ENCODE data around the gene YES1. TPM values are rescaled to one million over a fixed set of nuclear protein-coding genes. Genes with fewer than 3 reads are reported as not detected.

YES1 gene
- total RNA-seq, 2 donors from 2014 or later: 88.5 to 116 TPM

DNA sequence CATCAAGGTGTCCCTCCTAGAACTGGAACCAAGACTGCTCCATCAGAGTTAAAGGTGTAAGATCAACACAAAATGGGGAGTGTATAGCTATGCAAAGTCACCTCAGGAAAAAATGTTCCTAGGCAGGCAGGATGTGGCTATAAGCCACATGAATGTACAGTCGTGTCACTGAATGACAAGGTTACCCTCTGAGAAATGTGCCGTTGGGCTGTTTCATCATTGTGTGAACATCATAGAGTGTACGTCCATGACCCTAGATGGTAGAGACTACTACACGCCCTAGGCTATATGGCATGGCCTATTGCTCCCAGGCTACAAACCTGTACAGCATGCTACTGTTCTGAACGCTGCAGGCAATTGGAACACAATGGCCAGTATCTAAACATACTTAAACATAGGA, 130.1 kb downstream of the YES1 start:
- intact Hi-C loops (cut with DNase I): no loop called here
- H3K9me3 ChIP-seq: no peaks in the 10 kb centered on the region
- no peak overlapping the region for H3K4me3 ChIP-seq
- no peaks in the 10 kb centered on the region for H3K36me3 ChIP-seq
- WGBS: 88% methylated on average over 5 of the region's 5 CpGs
- H3K27me3 ChIP-seq (replicated peaks; ENCODE audit: insufficient read depth): no peaks in the 10 kb centered on the region
- DNase-seq (ENCODE audit: low spot score): no peak
- TF ChIP-seq, protein P1, sequence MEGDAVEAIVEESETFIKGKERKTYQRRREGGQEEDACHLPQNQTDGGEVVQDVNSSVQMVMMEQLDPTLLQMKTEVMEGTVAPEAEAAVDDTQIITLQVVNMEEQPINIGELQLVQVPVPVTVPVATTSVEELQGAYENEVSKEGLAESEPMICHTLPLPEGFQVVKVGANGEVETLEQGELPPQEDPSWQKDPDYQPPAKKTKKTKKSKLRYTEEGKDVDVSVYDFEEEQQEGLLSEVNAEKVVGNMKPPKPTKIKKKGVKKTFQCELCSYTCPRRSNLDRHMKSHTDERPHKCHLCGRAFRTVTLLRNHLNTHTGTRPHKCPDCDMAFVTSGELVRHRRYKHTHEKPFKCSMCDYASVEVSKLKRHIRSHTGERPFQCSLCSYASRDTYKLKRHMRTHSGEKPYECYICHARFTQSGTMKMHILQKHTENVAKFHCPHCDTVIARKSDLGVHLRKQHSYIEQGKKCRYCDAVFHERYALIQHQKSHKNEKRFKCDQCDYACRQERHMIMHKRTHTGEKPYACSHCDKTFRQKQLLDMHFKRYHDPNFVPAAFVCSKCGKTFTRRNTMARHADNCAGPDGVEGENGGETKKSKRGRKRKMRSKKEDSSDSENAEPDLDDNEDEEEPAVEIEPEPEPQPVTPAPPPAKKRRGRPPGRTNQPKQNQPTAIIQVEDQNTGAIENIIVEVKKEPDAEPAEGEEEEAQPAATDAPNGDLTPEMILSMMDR (IDR thresholded peaks at IDR 0.05): no peak
- TF ChIP-seq POLR2A (IDR thresholded peaks at IDR 0.05) (no peak), POLR2AphosphoS5 (IDR thresholded peaks at IDR 0.05) (no peak)
- no peak overlapping the region for H3K27ac ChIP-seq
- no peaks in the 10 kb centered on the region for H3K4me1 ChIP-seq (replicated peaks)

DNA sequence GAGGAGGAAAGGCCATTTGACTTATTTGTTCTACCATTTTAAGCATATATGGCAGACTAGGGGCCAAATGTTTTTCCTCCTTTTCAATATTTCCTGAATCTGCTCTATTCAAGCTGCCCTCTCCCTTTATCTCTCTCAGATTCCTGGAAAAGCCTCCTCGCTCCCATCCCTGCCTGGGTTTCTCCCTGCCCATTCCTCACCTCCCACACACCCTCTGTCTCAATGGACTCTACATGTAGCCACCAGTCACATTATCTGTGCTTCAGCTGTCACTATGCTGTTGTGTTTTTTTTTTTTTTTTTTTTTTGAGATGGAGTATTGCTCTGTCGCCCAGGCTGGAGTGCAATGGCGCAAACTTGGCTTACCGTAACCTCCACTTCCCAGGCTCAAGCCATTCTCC, 131.7 kb downstream of the YES1 start:
- TF ChIP-seq POLR2AphosphoS5 (IDR thresholded peaks at IDR 0.05) (no peak), POLR2A (IDR thresholded peaks at IDR 0.05) (no peak)
- TF ChIP-seq, protein P1 (IDR thresholded peaks at IDR 0.05): no peak
- H3K9me3 ChIP-seq: no peaks in the 10 kb centered on the region
- over 99% methylated on average over 4 of the region's 4 CpGs for WGBS
- H3K36me3 ChIP-seq: no peaks in the 10 kb centered on the region
- H3K4me1 ChIP-seq (replicated peaks): no peaks in the 10 kb centered on the region
- H3K27me3 ChIP-seq (replicated peaks; ENCODE audit: insufficient read depth): no peaks in the 10 kb centered on the region
- no peak overlapping the region for H3K27ac ChIP-seq
- H3K4me3 ChIP-seq: no peak overlapping the region
- no peak for DNase-seq (ENCODE audit: low spot score)
- intact Hi-C loops (cut with DNase I): no loop called here

DNA sequence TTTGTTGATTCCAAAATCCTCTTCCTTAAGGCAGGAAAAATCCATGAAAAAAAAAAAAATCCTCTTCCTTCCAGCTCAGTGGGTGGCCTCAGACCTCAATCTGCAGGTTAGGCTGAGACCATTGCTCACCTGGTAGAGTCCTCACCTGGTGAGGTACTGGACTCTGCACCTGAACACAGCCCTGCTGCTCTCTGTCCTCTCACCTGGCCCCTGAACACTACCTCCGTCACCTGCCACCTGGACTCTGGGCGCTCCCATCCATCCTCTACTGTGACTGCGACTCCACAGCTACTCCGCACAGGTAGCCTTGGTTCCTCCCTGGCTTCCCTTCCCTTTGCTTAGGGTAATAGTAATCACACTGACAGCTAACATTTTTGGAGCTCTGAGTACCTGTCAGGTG, 132.5 kb downstream of the YES1 start:
- H3K4me3 ChIP-seq: no peak overlapping the region
- H3K9me3 ChIP-seq: no peaks in the 10 kb centered on the region
- no peaks in the 10 kb centered on the region for H3K4me1 ChIP-seq (replicated peaks)
- no peaks in the 10 kb centered on the region for H3K27me3 ChIP-seq (replicated peaks; ENCODE audit: insufficient read depth)
- DNase-seq (ENCODE audit: low spot score): no peak
- no peak overlapping the region for H3K27ac ChIP-seq
- intact Hi-C loops (cut with DNase I): no loop called here
- no peaks in the 10 kb centered on the region for H3K36me3 ChIP-seq
- WGBS: 100% methylated on average over 4 of the region's 4 CpGs
- TF ChIP-seq POLR2A (IDR thresholded peaks at IDR 0.05) (no peak), POLR2AphosphoS5 (IDR thresholded peaks at IDR 0.05) (no peak)
- TF ChIP-seq, protein P1 (IDR thresholded peaks at IDR 0.05): no peak

DNA sequence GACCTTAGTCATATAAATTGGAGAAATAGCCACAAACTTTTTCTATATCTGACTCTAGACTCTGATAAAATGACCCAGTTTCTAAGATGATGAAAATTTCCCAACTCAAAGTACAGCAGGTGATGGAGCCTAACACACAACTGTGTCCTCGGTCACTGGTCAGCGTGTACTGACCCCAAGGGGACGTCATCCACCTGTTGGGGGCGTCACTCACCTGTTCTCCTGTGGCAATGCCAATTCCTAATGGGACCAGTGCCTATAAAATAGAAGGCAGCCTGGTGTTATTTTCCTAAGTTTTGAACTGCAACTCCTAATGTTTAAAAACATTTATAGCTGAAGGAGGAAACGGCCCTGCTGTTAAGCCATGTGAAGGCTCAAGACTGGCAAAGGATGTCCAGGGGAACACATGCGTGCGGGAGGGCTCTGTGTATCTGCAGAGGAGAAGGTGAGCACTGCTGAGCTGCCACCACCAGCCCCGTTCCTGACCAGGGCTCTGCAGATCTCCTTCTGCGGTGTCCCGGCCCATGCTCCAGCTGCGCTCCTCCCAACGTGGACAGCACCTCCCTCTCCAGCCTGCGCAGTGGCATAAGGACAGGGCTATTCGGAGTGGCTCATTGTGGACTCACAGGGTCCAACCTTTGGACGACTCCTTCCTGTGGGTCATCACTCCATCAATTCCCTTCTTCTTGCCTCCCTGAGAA, 133.4 kb downstream of the YES1 start:
- H3K9me3 ChIP-seq: no peaks in the 10 kb centered on the region
- intact Hi-C loops (cut with DNase I): no loop called here
- WGBS: 90% methylated on average over 15 of the region's 15 CpGs
- TF ChIP-seq POLR2AphosphoS5 (IDR thresholded peaks at IDR 0.05): no peak
- no peak for TF ChIP-seq POLR2A (IDR thresholded peaks at IDR 0.05)
- TF ChIP-seq, protein P1 (IDR thresholded peaks at IDR 0.05): no peak
- no peak overlapping the region for H3K27ac ChIP-seq
- H3K27me3 ChIP-seq (replicated peaks; ENCODE audit: insufficient read depth): no peaks in the 10 kb centered on the region
- no peaks in the 10 kb centered on the region for H3K4me1 ChIP-seq (replicated peaks)
- H3K4me3 ChIP-seq: no peak overlapping the region
- no peaks in the 10 kb centered on the region for H3K36me3 ChIP-seq
- no peak for DNase-seq (ENCODE audit: low spot score)

DNA sequence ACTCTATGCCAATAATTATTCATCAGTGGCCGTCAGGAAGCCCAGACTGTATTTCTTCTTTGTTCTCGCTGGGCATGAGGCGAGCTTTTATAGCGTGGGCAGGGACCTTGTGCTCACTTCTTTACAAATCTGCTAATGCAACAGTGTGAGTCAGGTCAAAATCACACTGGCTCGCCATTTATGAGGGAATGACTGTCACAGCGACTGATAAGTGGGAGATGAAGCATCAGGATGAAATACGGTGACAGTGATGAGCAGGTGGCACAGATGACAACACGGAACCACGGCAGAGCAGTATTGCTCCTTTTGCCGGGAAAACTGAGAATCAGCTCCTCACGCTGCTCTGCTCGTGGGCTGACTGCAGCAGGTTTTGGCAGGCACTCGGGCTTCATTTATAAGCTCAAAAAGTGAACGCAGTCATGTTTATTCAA, 134.1 kb downstream of the YES1 start:
- DNase-seq (ENCODE audit: low spot score): no peak
- TF ChIP-seq POLR2A (IDR thresholded peaks at IDR 0.05) (no peak), POLR2AphosphoS5 (IDR thresholded peaks at IDR 0.05) (no peak)
- TF ChIP-seq, protein P1 (IDR thresholded peaks at IDR 0.05): no peak
- Histone ChIP-seq H3K9me3 (no peaks in the 10 kb centered on the region), H3K27ac (no peak overlapping the region), H3K4me3 (no peak overlapping the region), H3K36me3 (no peaks in the 10 kb centered on the region), H3K27me3 (replicated peaks; ENCODE audit: insufficient read depth) (no peaks in the 10 kb centered on the region), H3K4me1 (replicated peaks) (no peaks in the 10 kb centered on the region)
- 78% methylated on average over 14 of the region's 14 CpGs for WGBS
- intact Hi-C loops (cut with DNase I): no loop called here

Measured in prostate gland (tissue), 2 donors.